K562 (cell line): ENCODE data around the gene TRMT2A. TPM values are rescaled to one million over a fixed set of nuclear protein-coding genes. Genes with fewer than 3 reads are reported as not detected.

ENCODE experiments used
- ARID4B ChIP-seq: sonication (generic); formaldehyde crosslinking; IDR thresholded peaks from 2 replicates; pipeline ENCODE4 v1.8.0; 2022; ENCODE audit warnings: mild to moderate bottlenecking, missing genetic modification reagents
- CGGBP1 ChIP-seq: fragments of 250-450 bp; sonication (Bioruptor Pico); IDR thresholded peaks from 2 replicates; pipeline ENCODE4 v1.9.0; 2021; ENCODE audit warnings: mild to moderate bottlenecking
- DDX20 ChIP-seq: fragments of 450-650 bp; IDR thresholded peaks from 2 replicates; pipeline ENCODE4 v1.6.1; 2016; ENCODE audit warnings: missing genetic modification characterization, low read depth, mild to moderate bottlenecking, missing compliant biosample characterization, moderate library complexity
- FIP1L1 ChIP-seq: fragments of 200-400 bp; formaldehyde crosslinking; IDR thresholded peaks from 2 replicates; pipeline ENCODE4 v1.6.1; 2018; ENCODE audit warnings: mild to moderate bottlenecking, low read depth, low read length; ENCODE audit not compliant: poor library complexity, severe bottlenecking
- GTF2B ChIP-seq: IDR thresholded peaks from 2 replicates; pipeline ENCODE4 v1.6.1; 2011; ENCODE audit not compliant: insufficient read length; ENCODE audit errors: extremely low read depth
- ILK ChIP-seq: fragments of 450-650 bp; IDR thresholded peaks from 2 replicates; pipeline ENCODE4 v1.6.1; 2016; ENCODE audit warnings: missing genetic modification characterization, low read depth, mild to moderate bottlenecking, missing compliant biosample characterization, moderate library complexity, borderline replicate concordance
- NR4A1 ChIP-seq, 2 experiments: fragments of 250-450 bp in 1 of 2; fragments of 450-650 bp in 1 of 2; sonication (Bioruptor Pico) in 1 of 2; IDR thresholded peaks; 2 replicates each; pipeline versions ENCODE4 v1.4.0 to v1.6.1; 2016 to 2020; ENCODE audit warnings: mild to moderate bottlenecking in 2 of 2, missing compliant biosample characterization in 1 of 2, missing genetic modification characterization in 1 of 2, moderate library complexity in 1 of 2
- POLR3G ChIP-seq: IDR thresholded peaks from 2 replicates; pipeline ENCODE4 v1.6.1; 2011; ENCODE audit not compliant: insufficient read length, insufficient replicate concordance; ENCODE audit errors: extremely low read depth
- TCFL5 ChIP-seq: fragments of 250-450 bp; sonication (Bioruptor Pico); conservative IDR thresholded peaks from 2 replicates; pipeline ENCODE4 v1.6.1; 2021; ENCODE audit warnings: mild to moderate bottlenecking, moderate library complexity, matching md5 sums
- ZC3H8 ChIP-seq: fragments of 450-650 bp; IDR thresholded peaks from 2 replicates; pipeline ENCODE4 v1.6.1; 2017
- ZNF175 ChIP-seq: fragments of 200-800 bp; sonication (Bioruptor generic); IDR thresholded peaks from 2 replicates; pipeline ENCODE4 v1.6.1; 2016; ENCODE audit warnings: low read depth, mild to moderate bottlenecking, missing genetic modification characterization, missing compliant biosample characterization
- polyA plus RNA-seq, 8 experiments: library from polyadenylated mRNA; depleted of rRNA in 4 of 8; stranded (reverse) in 5 of 8; unstranded in 3 of 8; fragments of >200 nt; fragmentation: Nextera tagmentation in 2 of 8; fragmentation: Illumina TruSeq in 1 of 8; extraction: Ambion mirVana in 2 of 8; extraction: Trizol in 1 of 8; gene quantifications; 2 replicates each; pipeline versions ENCODE4 v1.2.1 to v1.2.3, GENCODE V29; 2011 to 2014; ENCODE audit warnings: inconsistent platforms in 1 of 8, missing spikeins in 1 of 8
- total RNA-seq, 7 experiments: library from RNA; depleted of rRNA in 6 of 7; stranded (reverse); fragments of >200 nt in 6 of 7; fragmentation: Illumina TruSeq in 2 of 7; extraction: Trizol in 2 of 7; gene quantifications; 2 replicates each; pipeline versions ENCODE4 v1.2.1 to v1.2.3, GENCODE V29; 2011 to 2021; ENCODE audit warnings: low replicate concordance in 1 of 7
- TF ChIP-seq, protein P1 (sequence below): sonication (generic); formaldehyde crosslinking; IDR thresholded peaks from 2 replicates; pipeline ENCODE4 v1.8.0; 2022; ENCODE audit warnings: missing genetic modification reagents, mild to moderate bottlenecking, borderline replicate concordance
- TF ChIP-seq, protein P2 (sequence below): fragments of 450-650 bp; formaldehyde crosslinking; IDR thresholded peaks from 2 replicates; pipeline ENCODE4 v1.4.0; 2020; ENCODE audit warnings: mild to moderate bottlenecking, mixed read lengths
- TF ChIP-seq, protein P3 (sequence below): fragments of 450-650 bp; formaldehyde crosslinking; IDR thresholded peaks from 2 replicates; pipeline ENCODE4 v1.4.0; 2020; ENCODE audit warnings: mild to moderate bottlenecking

The TRMT2A gene
- total and polyA plus RNA-seq, 9 of the 15 experiments (the other 6 are each of a cell fraction or from before 2014, with no cell fraction given) = 1.6 to 265 (median 140) TPM

DNA sequence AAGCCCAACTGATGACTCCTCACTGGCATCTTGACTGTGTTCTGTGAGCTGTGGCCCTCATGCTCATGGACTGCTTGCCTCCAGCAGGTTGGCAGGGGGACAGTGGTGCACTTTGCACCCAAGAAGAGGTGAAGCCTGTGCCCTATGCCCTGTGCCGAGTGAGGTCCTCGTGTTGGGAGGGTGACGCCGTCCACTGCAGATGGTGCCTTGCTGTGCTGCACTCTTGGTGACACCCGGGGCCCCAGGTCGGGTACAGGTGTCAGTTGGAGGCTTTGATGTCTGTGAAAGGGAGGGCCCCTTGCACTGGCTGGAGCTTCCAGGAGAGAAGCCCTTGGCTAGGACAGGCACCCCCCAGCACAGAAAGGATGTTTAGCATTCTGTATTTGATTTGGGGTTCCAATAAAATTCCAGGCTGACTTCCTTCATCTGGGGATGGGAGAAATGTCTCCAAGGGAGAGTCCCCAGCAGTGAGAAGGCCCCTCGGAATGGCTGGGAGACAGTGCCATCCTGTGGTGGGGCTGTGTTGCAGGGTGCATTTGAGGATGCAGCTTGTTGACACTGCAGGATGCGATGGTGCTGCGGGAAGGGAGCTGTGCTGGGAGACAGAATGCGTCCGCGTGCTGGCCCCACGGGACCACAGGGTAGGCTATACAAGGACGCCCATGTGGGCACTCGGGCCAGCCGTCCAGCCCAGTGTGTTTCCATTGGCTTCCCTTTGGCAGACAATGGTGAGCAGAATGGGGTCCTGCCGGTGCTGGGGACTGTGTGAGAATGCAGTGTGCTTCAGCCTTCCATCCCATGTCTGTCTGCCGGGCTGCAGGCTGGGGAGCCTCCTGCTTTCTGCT is 12.1 kb upstream of the TRMT2A start (continued):
- TF ChIP-seq, protein P1, sequence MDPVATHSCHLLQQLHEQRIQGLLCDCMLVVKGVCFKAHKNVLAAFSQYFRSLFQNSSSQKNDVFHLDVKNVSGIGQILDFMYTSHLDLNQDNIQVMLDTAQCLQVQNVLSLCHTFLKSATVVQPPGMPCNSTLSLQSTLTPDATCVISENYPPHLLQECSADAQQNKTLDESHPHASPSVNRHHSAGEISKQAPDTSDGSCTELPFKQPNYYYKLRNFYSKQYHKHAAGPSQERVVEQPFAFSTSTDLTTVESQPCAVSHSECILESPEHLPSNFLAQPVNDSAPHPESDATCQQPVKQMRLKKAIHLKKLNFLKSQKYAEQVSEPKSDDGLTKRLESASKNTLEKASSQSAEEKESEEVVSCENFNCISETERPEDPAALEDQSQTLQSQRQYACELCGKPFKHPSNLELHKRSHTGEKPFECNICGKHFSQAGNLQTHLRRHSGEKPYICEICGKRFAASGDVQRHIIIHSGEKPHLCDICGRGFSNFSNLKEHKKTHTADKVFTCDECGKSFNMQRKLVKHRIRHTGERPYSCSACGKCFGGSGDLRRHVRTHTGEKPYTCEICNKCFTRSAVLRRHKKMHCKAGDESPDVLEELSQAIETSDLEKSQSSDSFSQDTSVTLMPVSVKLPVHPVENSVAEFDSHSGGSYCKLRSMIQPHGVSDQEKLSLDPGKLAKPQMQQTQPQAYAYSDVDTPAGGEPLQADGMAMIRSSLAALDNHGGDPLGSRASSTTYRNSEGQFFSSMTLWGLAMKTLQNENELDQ = no peak
- TF ChIP-seq ZC3H8 (no peak), CGGBP1 (CRISPR knock-in tag) (peak; percentile 3; the same call in 1 of the 2 replicates), GTF2B (no peak), ARID4B (CRISPR knock-in tag) (no peak), ILK (tag) (no peak), FIP1L1 (peak; percentile 72), POLR3G (no peak), NR4A1 (CRISPR knock-in tag; IDR thresholded peaks at IDR 0.05) (peak; percentile 75; the same call in 1 of the 2 replicates), NR4A1 (tag; IDR thresholded peaks at IDR 0.05) (peak; percentile 64; the same call in 1 of the 2 replicates), TCFL5 (no peak), ZNF175 (CRISPR knock-in tag) (no peak), DDX20 (tag) (no peak)
- TF ChIP-seq, protein P2, sequence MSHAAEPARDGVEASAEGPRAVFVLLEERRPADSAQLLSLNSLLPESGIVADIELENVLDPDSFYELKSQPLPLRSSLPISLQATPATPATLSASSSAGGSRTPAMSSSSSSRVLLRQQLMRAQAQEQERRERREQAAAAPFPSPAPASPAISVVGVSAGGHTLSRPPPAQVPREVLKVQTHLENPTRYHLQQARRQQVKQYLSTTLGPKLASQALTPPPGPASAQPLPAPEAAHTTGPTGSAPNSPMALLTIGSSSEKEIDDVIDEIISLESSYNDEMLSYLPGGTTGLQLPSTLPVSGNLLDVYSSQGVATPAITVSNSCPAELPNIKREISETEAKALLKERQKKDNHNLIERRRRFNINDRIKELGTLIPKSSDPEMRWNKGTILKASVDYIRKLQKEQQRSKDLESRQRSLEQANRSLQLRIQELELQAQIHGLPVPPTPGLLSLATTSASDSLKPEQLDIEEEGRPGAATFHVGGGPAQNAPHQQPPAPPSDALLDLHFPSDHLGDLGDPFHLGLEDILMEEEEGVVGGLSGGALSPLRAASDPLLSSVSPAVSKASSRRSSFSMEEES = peak; percentile 26; the same call in 1 of the 2 replicates
- TF ChIP-seq, protein P3, sequence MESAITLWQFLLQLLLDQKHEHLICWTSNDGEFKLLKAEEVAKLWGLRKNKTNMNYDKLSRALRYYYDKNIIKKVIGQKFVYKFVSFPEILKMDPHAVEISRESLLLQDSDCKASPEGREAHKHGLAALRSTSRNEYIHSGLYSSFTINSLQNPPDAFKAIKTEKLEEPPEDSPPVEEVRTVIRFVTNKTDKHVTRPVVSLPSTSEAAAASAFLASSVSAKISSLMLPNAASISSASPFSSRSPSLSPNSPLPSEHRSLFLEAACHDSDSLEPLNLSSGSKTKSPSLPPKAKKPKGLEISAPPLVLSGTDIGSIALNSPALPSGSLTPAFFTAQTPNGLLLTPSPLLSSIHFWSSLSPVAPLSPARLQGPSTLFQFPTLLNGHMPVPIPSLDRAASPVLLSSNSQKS (CRISPR knock-in tag) = 0 out of 2 replicates have a peak, but pooled peaks have one; percentile 57
